HCT116 (cell line): Measurements from ENCODE around the gene MYCBP2.

Experiments
- EZH2 ChIP-seq: fragments of 200-600 bp; sonication (generic); IDR thresholded peaks from 2 replicates; pipeline ENCODE4 v1.6.1; 2017; ENCODE audit warnings: antibody characterized with exemption, mixed run types
- EZH2phosphoT487 ChIP-seq: fragments of 200-600 bp; IDR thresholded peaks from 2 replicates; pipeline ENCODE4 v1.6.1; 2018; ENCODE audit warnings: antibody characterized with exemption, borderline replicate concordance
- POLR2A ChIP-seq: IDR thresholded peaks from 2 replicates; pipeline ENCODE4 v1.7.0; 2011; ENCODE audit warnings: borderline replicate concordance; ENCODE audit not compliant: insufficient read depth, insufficient read length; ENCODE audit errors: extremely low read depth
- POLR2AphosphoS5 ChIP-seq: IDR thresholded peaks from 2 replicates; pipeline ENCODE4 v1.6.1; 2011; ENCODE audit warnings: mild to moderate bottlenecking, low read depth, low read length, moderate library complexity
- RAD21 ChIP-seq: IDR thresholded peaks from 2 replicates; pipeline ENCODE4 v1.6.1; 2012; ENCODE audit warnings: low read depth, mild to moderate bottlenecking
- SIN3A ChIP-seq: IDR thresholded peaks from 2 replicates; pipeline ENCODE4 v1.6.1; 2012; ENCODE audit warnings: low read depth
- SP1 ChIP-seq: IDR thresholded peaks from 2 replicates; pipeline ENCODE4 v1.6.1; 2012; ENCODE audit warnings: low read depth
- TF ChIP-seq, protein P1 (sequence below), 3 experiments: fragments of 200-600 bp in 1 of 3; sonication (generic) in 1 of 3; IDR thresholded peaks in 2 of 3; conservative IDR thresholded peaks in 1 of 3; 2 replicates each; pipeline ENCODE4 v1.5.1; 2012 to 2017; ENCODE audit warnings: low read depth in 2 of 3, low read length in 2 of 3, antibody characterized with exemption in 1 of 3, borderline replicate concordance in 1 of 3, control low read depth in 1 of 3, mild to moderate bottlenecking in 1 of 3, mixed read lengths in 1 of 3, mixed run types in 1 of 3, moderate library complexity in 1 of 3; ENCODE audit not compliant: insufficient read depth in 1 of 3
- TF ChIP-seq, protein P2 (sequence below): IDR thresholded peaks from 2 replicates; pipeline ENCODE4 v1.6.1; 2012
- TF ChIP-seq, protein P3 (sequence below): IDR thresholded peaks from 2 replicates; pipeline ENCODE4 v1.6.1; 2012

DNA sequence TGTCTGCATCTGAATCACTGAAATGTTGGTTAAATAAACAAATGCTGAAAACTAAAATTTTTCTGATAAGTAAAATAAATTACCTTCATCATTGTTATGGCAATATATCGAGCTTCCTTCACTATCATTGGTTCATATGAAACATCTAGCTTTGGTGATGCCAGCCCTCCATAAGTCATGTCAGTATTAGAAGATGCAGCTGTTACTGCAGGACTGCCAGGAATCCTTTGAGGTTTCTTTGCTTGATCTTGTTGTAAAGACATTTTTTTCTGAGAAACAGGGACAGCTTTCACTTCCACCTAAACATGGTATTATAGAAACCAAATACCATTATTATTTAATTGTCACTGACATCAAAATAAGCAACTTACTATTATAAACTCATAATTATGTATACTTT is 176.2 kb downstream of the MYCBP2 start:
- TF ChIP-seq, protein P1, sequence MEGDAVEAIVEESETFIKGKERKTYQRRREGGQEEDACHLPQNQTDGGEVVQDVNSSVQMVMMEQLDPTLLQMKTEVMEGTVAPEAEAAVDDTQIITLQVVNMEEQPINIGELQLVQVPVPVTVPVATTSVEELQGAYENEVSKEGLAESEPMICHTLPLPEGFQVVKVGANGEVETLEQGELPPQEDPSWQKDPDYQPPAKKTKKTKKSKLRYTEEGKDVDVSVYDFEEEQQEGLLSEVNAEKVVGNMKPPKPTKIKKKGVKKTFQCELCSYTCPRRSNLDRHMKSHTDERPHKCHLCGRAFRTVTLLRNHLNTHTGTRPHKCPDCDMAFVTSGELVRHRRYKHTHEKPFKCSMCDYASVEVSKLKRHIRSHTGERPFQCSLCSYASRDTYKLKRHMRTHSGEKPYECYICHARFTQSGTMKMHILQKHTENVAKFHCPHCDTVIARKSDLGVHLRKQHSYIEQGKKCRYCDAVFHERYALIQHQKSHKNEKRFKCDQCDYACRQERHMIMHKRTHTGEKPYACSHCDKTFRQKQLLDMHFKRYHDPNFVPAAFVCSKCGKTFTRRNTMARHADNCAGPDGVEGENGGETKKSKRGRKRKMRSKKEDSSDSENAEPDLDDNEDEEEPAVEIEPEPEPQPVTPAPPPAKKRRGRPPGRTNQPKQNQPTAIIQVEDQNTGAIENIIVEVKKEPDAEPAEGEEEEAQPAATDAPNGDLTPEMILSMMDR (IDR thresholded peaks at IDR 0.05 in 2 of 3, conservative IDR thresholded peaks at IDR 0.05 in 1 of 3; ENCODE audit: borderline replicate concordance in 1 of 3, insufficient read depth in 1 of 3, low read depth in 2 of 3, low read length in 2 of 3) = no peak
- TF ChIP-seq POLR2A (no peak), POLR2AphosphoS5 (no peak), RAD21 (no peak), SP1 (no peak), EZH2 (no peak), SIN3A (no peak), EZH2phosphoT487 (no peak)
- TF ChIP-seq, protein P2, sequence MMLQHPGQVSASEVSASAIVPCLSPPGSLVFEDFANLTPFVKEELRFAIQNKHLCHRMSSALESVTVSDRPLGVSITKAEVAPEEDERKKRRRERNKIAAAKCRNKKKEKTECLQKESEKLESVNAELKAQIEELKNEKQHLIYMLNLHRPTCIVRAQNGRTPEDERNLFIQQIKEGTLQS = no peak
- TF ChIP-seq, protein P3, sequence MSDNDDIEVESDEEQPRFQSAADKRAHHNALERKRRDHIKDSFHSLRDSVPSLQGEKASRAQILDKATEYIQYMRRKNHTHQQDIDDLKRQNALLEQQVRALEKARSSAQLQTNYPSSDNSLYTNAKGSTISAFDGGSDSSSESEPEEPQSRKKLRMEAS = no peak
